Heart left ventricle (tissue), 13 donors: ENCODE data around the gene AGRN.

Source experiments
- POLR2A ChIP-seq, 2 donors: fragments of 450-650 bp; IDR thresholded peaks; one replicate each; pipeline ENCODE4 v1.6.1; 2017; ENCODE audit warnings: antibody characterized with exemption in 2 of 2, mild to moderate bottlenecking in 2 of 2, moderate library complexity in 2 of 2
- TF ChIP-seq, protein P1 (sequence below), 12 donors: fragments of 200-600 bp; sonication (generic) in 4 of 12; IDR thresholded peaks; one replicate each; pipeline versions ENCODE4 v1.5.0 to v1.8.0; 2018 to 2022; ENCODE audit warnings: antibody characterized with exemption in 12 of 12, mild to moderate bottlenecking in 5 of 12
- donor health status: ischemic (EF 13 %, LVEDD 7.1; RV severe dilation, severe dysfunction).
- donor health status: DM: no; HTN: yes; CAD: no.
- donor health status: DM: no; HTN: no; CAD: no.
- donor health status: ischemic (EF 25% LVEDD 6.9; RV normal size, moderate dysfunction).
- donor health status: ischemic (EF 25% LVEDD 5.7; RV mildly dilated, moderate dysfunction).
- donor health status: ischemic (EF 35%, LVEDD 5.7; RV mildly dilated, moderate dysfunction).
- donor health status: nonischemic (EF 11% LVEDD 7.7; RV severe dilation, severe dysfunction).
- donor health status: DM: yes; HTN: yes; CAD: no.
- donor health status: PGD.
- donor health status: ischemic (EF 29% LVEDD 5.4; RV normal size, mild dysfunction).
- donor health status: nonischemic (EF 23%, LVEDD 6.1; RV moderate dilation, normal function).

DNA sequence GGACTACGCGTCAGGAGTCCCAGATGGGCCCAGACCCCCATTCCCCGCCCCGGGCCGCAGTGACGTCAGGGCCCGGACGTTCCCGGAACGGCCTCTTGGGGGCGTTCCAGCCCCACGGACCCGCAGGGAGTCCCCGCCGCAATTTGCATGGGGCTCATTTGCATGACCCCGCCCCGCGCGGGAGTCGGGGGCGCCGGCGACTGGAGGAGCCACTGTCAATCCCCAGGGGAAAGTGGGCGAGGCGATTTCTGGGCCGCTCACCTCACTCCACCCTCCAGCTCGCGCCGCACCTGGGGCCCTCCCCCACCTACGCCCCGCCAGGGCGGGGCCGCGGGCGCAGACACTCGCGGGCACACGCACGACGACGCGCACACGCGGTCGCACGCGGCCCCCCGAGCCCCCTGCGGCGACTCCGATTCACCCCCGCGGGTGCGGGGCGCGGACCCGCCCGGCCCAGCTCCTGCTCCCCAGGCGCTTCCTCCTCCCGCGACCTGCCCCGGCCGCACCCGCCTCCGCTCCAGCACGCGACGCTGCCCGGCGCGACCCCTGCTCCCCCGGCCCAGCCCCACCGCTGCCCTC lies 13.2 kb downstream of the AGRN start:
- TF ChIP-seq, protein P1, sequence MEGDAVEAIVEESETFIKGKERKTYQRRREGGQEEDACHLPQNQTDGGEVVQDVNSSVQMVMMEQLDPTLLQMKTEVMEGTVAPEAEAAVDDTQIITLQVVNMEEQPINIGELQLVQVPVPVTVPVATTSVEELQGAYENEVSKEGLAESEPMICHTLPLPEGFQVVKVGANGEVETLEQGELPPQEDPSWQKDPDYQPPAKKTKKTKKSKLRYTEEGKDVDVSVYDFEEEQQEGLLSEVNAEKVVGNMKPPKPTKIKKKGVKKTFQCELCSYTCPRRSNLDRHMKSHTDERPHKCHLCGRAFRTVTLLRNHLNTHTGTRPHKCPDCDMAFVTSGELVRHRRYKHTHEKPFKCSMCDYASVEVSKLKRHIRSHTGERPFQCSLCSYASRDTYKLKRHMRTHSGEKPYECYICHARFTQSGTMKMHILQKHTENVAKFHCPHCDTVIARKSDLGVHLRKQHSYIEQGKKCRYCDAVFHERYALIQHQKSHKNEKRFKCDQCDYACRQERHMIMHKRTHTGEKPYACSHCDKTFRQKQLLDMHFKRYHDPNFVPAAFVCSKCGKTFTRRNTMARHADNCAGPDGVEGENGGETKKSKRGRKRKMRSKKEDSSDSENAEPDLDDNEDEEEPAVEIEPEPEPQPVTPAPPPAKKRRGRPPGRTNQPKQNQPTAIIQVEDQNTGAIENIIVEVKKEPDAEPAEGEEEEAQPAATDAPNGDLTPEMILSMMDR (IDR thresholded peaks at IDR 0.05), result peak; percentile 62 to 79 (median 66)
- peak in 1 of 2 donors; percentile 6 for TF ChIP-seq POLR2A (IDR thresholded peaks at IDR 0.05)
